WTC11 (cell line): ENCODE results near the gene ALDH1A2. TPM values are rescaled to one million over a fixed set of nuclear protein-coding genes. Genes with fewer than 3 reads are reported as not detected.

ENCODE experiments used
- ATAC-seq: fragments of 200-7000 bp; cut with Tn5 transposase; 2 replicates; pipeline ENCODE4 v1.10.0; 2021; ENCODE audit warnings: mild to moderate bottlenecking, moderate library complexity
- CTCF ChIA-PET: fragments of 300-600 bp; sonication (Branson Sonifier 250); formaldehyde crosslinking; loops from one replicate; lab custom pipeline; 2021; ENCODE audit warnings: antibody characterized with exemption; lab: Charles Lee
- POLR2A ChIA-PET: fragments of 350-600 bp; sonication (Branson Sonifier 250); formaldehyde crosslinking; loops from one replicate; lab custom pipeline; 2021; ENCODE audit warnings: antibody characterized with exemption; lab: Charles Lee
- DNase-seq: peaks from one replicate; pipeline ENCODE4 v3.0.0; 2021; ENCODE audit warnings: low spot score
- H3K27ac Mint-ChIP-seq: 2 replicates; pipeline ENCODE4 v1.8.0; 2021; ENCODE audit warnings: mixed read lengths
- H3K27me3 Mint-ChIP-seq: 2 replicates; pipeline ENCODE4 v1.8.0; 2021; ENCODE audit warnings: low read depth, mild to moderate bottlenecking, moderate library complexity, mixed read lengths
- H3K36me3 Mint-ChIP-seq: 2 replicates; pipeline ENCODE4 v1.8.0; 2021; ENCODE audit warnings: mixed read lengths
- H3K4me1 Mint-ChIP-seq: 2 replicates; pipeline ENCODE4 v1.8.0; 2022; ENCODE audit warnings: mixed read lengths
- H3K4me3 Mint-ChIP-seq: 2 replicates; pipeline ENCODE4 v1.8.0; 2021; ENCODE audit warnings: mild to moderate bottlenecking, moderate library complexity, mixed read lengths
- H3K9me3 Mint-ChIP-seq: 2 replicates; pipeline ENCODE4 v1.8.0; 2021; ENCODE audit warnings: mixed read lengths
- AR ChIP-seq: fragments of 250-450 bp; sonication (Bioruptor Pico); IDR thresholded peaks from 2 replicates; pipeline ENCODE4 v1.9.0; 2021; ENCODE audit warnings: mild to moderate bottlenecking
- ATF2 ChIP-seq: sonication (generic); formaldehyde crosslinking; IDR thresholded peaks from 2 replicates; pipeline ENCODE4 v1.8.1; 2022; ENCODE audit warnings: low read depth, missing genetic modification reagents, borderline replicate concordance
- E2F1 ChIP-seq: sonication (generic); formaldehyde crosslinking; IDR thresholded peaks from 2 replicates; pipeline ENCODE4 v1.8.0; 2022; ENCODE audit warnings: mild to moderate bottlenecking, missing genetic modification reagents
- E2F4 ChIP-seq: sonication (generic); formaldehyde crosslinking; IDR thresholded peaks from 2 replicates; pipeline ENCODE4 v1.8.1; 2022; ENCODE audit warnings: low read depth, mild to moderate bottlenecking, moderate library complexity, missing genetic modification reagents, borderline replicate concordance
- E2F5 ChIP-seq: sonication (generic); formaldehyde crosslinking; IDR thresholded peaks from 2 replicates; pipeline ENCODE4 v1.8.1; 2022; ENCODE audit warnings: mild to moderate bottlenecking, moderate library complexity, missing genetic modification reagents
- FOXP4 ChIP-seq: sonication (generic); formaldehyde crosslinking; IDR thresholded peaks from 2 replicates; pipeline ENCODE4 v1.8.0; 2022; ENCODE audit warnings: mild to moderate bottlenecking, missing genetic modification reagents
- GABPB1 ChIP-seq: sonication (generic); formaldehyde crosslinking; IDR thresholded peaks from 2 replicates; pipeline ENCODE4 v1.8.1; 2023; ENCODE audit warnings: mild to moderate bottlenecking, missing genetic modification reagents
- IRF1 ChIP-seq: sonication (generic); formaldehyde crosslinking; IDR thresholded peaks from 2 replicates; pipeline ENCODE4 v1.8.0; 2023; ENCODE audit warnings: missing genetic modification reagents
- IRF2 ChIP-seq: sonication (generic); formaldehyde crosslinking; IDR thresholded peaks from 2 replicates; pipeline ENCODE4 v1.8.0; 2022; ENCODE audit warnings: low read depth, missing genetic modification reagents, borderline replicate concordance
- MAX ChIP-seq: sonication (generic); formaldehyde crosslinking; IDR thresholded peaks from 2 replicates; pipeline ENCODE4 v1.8.0; 2022; ENCODE audit warnings: mild to moderate bottlenecking, missing genetic modification reagents
- TEAD4 ChIP-seq: sonication (generic); formaldehyde crosslinking; IDR thresholded peaks from 2 replicates; pipeline ENCODE4 v1.8.0; 2022; ENCODE audit warnings: mild to moderate bottlenecking, missing genetic modification reagents
- ZNF396 ChIP-seq: fragments of 250-450 bp; sonication (Bioruptor Pico); IDR thresholded peaks from 2 replicates; pipeline ENCODE4 v1.8.0; 2021; ENCODE audit warnings: mild to moderate bottlenecking, moderate library complexity, borderline replicate concordance
- total RNA-seq: library from RNA; stranded (reverse); gene quantifications from 3 replicates; pipeline ENCODE4 v1.2.3, GENCODE V29; 2021

The ALDH1A2 gene
- total RNA-seq, 1 experiment from 2014 or later = 1.1 TPM

- TF ChIP-seq AR = no peak
- TF ChIP-seq E2F1 (CRISPR knock-in tag) = no peak
Observed at GRCh38 chr15:57917998-57918397, 147.5 kb downstream of the ALDH1A2 start (continued).

- H3K4me1 Mint-ChIP-seq = no peaks in the 10 kb centered on the region
- TF ChIP-seq ZNF396 = no peak
- TF ChIP-seq E2F4 (CRISPR knock-in tag) = no peak
- TF ChIP-seq ATF2 (CRISPR knock-in tag) = no peak
- TF ChIP-seq, all 79 proteins: peak for 0
- Mint-ChIP-seq H3K27me3 (no peaks in the 10 kb centered on the region; the same call in 1 of the 2 replicates), H3K36me3 (no peaks in the 10 kb centered on the region), H3K4me3 (no peak overlapping the region), H3K27ac (no peak overlapping the region), H3K9me3 (no peaks in the 10 kb centered on the region)
- ATAC-seq = no peak
- POLR2A ChIA-PET = no interaction called here
- CTCF ChIA-PET = no interaction called here
- DNase-seq = no peak
Observed at GRCh38 chr15:57916695-57917094, 148.8 kb downstream of the ALDH1A2 start.

- TF ChIP-seq IRF2 (CRISPR knock-in tag) = no peak
- TF ChIP-seq GABPB1 (CRISPR knock-in tag) = no peak
- TF ChIP-seq, all 79 proteins: peak for 0
- Mint-ChIP-seq H3K27ac (0 out of 2 replicates have a peak overlapping the region, but pooled peaks have one; percentile 38), H3K4me3 (no peak overlapping the region), H3K4me1 (no peaks in the 10 kb centered on the region), H3K9me3 (no peaks in the 10 kb centered on the region), H3K36me3 (no peaks in the 10 kb centered on the region), H3K27me3 (no peaks in the 10 kb centered on the region; the same call in 1 of the 2 replicates)
- CTCF ChIA-PET = no interaction called here
- ATAC-seq = no peak
- POLR2A ChIA-PET = no interaction called here
- DNase-seq = no peak
Observed at GRCh38 chr15:57915827-57916531, 149.5 kb downstream of the ALDH1A2 start.

- H3K36me3 Mint-ChIP-seq = no peaks in the 10 kb centered on the region
- DNase-seq (no peak), ATAC-seq (no peak)
- peaks cover 11% of the 10 kb centered on the region for H3K9me3 Mint-ChIP-seq
- H3K4me1 Mint-ChIP-seq = no peaks in the 10 kb centered on the region
- no peak overlapping the region for H3K4me3 Mint-ChIP-seq
- CTCF ChIA-PET = interaction anchor here (0.7 to 1.5 kb wide), 2 partner anchors 157 to 163 kb away, joined by 3 to 4 read pairs; no protein-coding TSS in a partner anchor
- no peaks in the 10 kb centered on the region; the same call in 1 of the 2 replicates for H3K27me3 Mint-ChIP-seq
- no peak overlapping the region for H3K27ac Mint-ChIP-seq
- POLR2A ChIA-PET = no interaction called here
- no peak for TF ChIP-seq TEAD4 (CRISPR knock-in tag)
- no peak for TF ChIP-seq E2F5 (CRISPR knock-in tag)
- TF ChIP-seq IRF2 (CRISPR knock-in tag) = no peak
- no peak for TF ChIP-seq MAX (CRISPR knock-in tag)
- TF ChIP-seq IRF1 (CRISPR knock-in tag) = no peak
- no peak for TF ChIP-seq GABPB1 (CRISPR knock-in tag)
- no peak for TF ChIP-seq FOXP4 (CRISPR knock-in tag)
Observed at GRCh38 chr15:57914350-57915055, 151.0 kb downstream of the ALDH1A2 start.
